Measurements from ENCODE around the gene TGM2. TPM values are rescaled to one million over a fixed set of nuclear protein-coding genes. Genes with fewer than 3 reads are reported as not detected.

Gene TGM2
- total RNA-seq, 1 donor from 2014 or later: 0.72 TPM

DNA sequence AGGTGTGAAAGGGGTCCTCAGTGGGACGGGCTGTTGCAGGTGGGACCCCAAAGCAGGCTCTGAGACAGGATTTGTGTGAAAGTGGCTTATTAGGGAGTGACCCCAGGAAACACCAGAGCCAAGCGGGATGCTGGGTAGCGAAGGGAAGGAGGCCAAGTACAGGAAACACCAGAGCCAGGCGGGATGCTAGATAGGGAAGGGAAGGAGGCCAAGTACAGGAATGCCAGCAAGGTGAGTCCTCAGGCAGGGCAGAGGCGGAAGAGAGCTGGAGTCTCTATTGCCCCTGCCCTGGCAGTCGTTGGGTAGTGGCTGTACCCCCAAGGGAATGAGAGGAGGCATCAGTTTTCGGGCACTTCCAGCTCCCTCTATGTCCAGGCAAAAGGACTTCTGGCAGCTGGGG, 30.5 kb upstream of the TGM2 start:
- no peaks in the 10 kb centered on the region for H3K4me1 Mint-ChIP-seq (ENCODE audit: low read depth)
- peaks cover 4% of the 10 kb centered on the region for H3K27me3 Mint-ChIP-seq
- H3K9me3 Mint-ChIP-seq (ENCODE audit: low read depth): no peaks in the 10 kb centered on the region
- TF ChIP-seq, protein P1, sequence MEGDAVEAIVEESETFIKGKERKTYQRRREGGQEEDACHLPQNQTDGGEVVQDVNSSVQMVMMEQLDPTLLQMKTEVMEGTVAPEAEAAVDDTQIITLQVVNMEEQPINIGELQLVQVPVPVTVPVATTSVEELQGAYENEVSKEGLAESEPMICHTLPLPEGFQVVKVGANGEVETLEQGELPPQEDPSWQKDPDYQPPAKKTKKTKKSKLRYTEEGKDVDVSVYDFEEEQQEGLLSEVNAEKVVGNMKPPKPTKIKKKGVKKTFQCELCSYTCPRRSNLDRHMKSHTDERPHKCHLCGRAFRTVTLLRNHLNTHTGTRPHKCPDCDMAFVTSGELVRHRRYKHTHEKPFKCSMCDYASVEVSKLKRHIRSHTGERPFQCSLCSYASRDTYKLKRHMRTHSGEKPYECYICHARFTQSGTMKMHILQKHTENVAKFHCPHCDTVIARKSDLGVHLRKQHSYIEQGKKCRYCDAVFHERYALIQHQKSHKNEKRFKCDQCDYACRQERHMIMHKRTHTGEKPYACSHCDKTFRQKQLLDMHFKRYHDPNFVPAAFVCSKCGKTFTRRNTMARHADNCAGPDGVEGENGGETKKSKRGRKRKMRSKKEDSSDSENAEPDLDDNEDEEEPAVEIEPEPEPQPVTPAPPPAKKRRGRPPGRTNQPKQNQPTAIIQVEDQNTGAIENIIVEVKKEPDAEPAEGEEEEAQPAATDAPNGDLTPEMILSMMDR (IDR thresholded peaks at IDR 0.05; ENCODE audit: unreplicated experiment): no peak
- no peak overlapping the region for H3K27ac Mint-ChIP-seq
- no peak for DNase-seq (ENCODE audit: low spot score, unreplicated experiment)
- H3K36me3 Mint-ChIP-seq (ENCODE audit: insufficient read depth): no peaks in the 10 kb centered on the region
- H3K4me3 Mint-ChIP-seq (ENCODE audit: low read depth): no peak overlapping the region

DNA sequence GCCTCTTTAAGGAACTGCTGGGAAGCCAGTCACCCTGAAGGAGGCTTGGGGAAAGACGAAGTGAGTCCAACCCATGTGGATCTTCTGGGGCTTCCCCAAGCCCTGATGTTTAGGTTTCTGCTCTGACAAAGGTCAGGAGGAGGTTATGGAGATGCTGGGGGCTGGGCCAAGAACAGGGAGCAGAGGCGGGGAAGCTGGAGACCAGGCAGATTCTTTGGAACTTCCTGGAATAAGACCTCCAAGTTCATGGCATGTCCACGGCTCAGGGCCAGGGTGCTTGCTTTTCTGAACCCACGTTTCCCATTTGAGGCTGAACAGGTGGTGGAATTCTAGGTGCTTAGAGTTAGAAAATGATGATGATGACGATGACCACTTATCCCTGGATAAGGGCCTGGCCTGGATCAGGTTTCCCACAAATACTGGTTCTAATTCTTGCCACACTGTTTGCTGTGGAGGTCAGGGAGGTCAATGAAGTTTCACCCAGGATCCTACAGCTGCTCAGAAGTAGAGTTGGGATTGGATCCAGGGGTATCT, 30.0 kb upstream of the TGM2 start:
- TF ChIP-seq, protein P1 (IDR thresholded peaks at IDR 0.05; ENCODE audit: unreplicated experiment): no peak
- H3K36me3 Mint-ChIP-seq (ENCODE audit: insufficient read depth): no peaks in the 10 kb centered on the region
- H3K27ac Mint-ChIP-seq: no peak overlapping the region
- peaks cover 4% of the 10 kb centered on the region for H3K27me3 Mint-ChIP-seq
- no peaks in the 10 kb centered on the region for H3K4me1 Mint-ChIP-seq (ENCODE audit: low read depth)
- DNase-seq (ENCODE audit: low spot score, unreplicated experiment): no peak
- H3K9me3 Mint-ChIP-seq (ENCODE audit: low read depth): no peaks in the 10 kb centered on the region
- H3K4me3 Mint-ChIP-seq (ENCODE audit: low read depth): no peak overlapping the region

GRCh38 chr20:38193586-38194105, 28.6 kb upstream of the TGM2 start:
- H3K36me3 Mint-ChIP-seq (ENCODE audit: insufficient read depth): no peaks in the 10 kb centered on the region
- TF ChIP-seq, protein P1 (IDR thresholded peaks at IDR 0.05; ENCODE audit: unreplicated experiment): no peak
- no peak for DNase-seq (ENCODE audit: low spot score, unreplicated experiment)
- no peak overlapping the region for H3K27ac Mint-ChIP-seq
- no peak overlapping the region for H3K4me3 Mint-ChIP-seq (ENCODE audit: low read depth)
- no peaks in the 10 kb centered on the region for H3K4me1 Mint-ChIP-seq (ENCODE audit: low read depth)
- H3K27me3 Mint-ChIP-seq: peaks cover 4% of the 10 kb centered on the region
- H3K9me3 Mint-ChIP-seq (ENCODE audit: low read depth): no peaks in the 10 kb centered on the region

DNA sequence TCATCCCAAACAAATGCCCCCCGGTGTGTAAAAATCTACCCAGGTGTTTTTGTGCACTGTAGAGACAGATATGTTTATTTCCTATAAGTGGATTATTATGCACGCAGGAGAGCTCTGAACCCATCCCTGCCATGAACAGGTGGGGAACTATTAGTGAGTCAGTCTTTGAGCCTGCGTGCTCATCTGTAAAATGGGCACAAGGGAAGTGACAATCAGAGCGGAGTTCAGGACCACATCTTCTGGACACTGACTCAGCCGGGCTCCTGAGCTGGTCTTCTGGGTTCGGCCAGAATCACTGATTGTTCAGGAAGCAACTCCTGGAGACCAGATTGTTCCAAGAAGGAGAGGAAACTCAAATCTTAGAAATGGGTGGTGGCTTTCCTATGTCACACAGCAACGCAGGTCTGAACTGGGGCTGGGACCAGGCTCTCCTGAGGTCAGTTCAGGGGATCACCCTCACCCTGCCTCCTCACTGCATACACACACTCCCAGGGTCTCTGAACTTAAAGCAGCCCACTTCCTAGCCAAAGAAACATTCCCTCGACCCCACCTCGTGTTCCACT, 27.3 kb upstream of the TGM2 start:
- H3K4me3 Mint-ChIP-seq (ENCODE audit: low read depth): no peak overlapping the region
- H3K36me3 Mint-ChIP-seq (ENCODE audit: insufficient read depth): no peaks in the 10 kb centered on the region
- H3K27me3 Mint-ChIP-seq: peaks cover 4% of the 10 kb centered on the region
- H3K27ac Mint-ChIP-seq: no peak overlapping the region
- TF ChIP-seq, protein P1 (IDR thresholded peaks at IDR 0.05; ENCODE audit: unreplicated experiment): no peak
- H3K9me3 Mint-ChIP-seq (ENCODE audit: low read depth): no peaks in the 10 kb centered on the region
- H3K4me1 Mint-ChIP-seq (ENCODE audit: low read depth): no peaks in the 10 kb centered on the region
- DNase-seq (ENCODE audit: low spot score, unreplicated experiment): no peak

- Mint-ChIP-seq H3K36me3 (ENCODE audit: insufficient read depth) (no peaks in the 10 kb centered on the region), H3K4me1 (ENCODE audit: low read depth) (no peaks in the 10 kb centered on the region), H3K9me3 (ENCODE audit: low read depth) (no peaks in the 10 kb centered on the region), H3K27me3 (peaks cover 4% of the 10 kb centered on the region), H3K27ac (no peak overlapping the region), H3K4me3 (ENCODE audit: low read depth) (no peak overlapping the region)
- DNase-seq (ENCODE audit: low spot score, unreplicated experiment): no peak
- TF ChIP-seq, protein P1 (IDR thresholded peaks at IDR 0.05; ENCODE audit: unreplicated experiment): no peak
These were observed 26.6 kb upstream of the TGM2 start for GRCh38 chr20:38191654-38192053.

Measured in progenitor cell of endocrine pancreas (in vitro differentiated cells).